HepG2 (cell line): ENCODE results near the gene CHCHD3. TPM values are rescaled to one million over a fixed set of nuclear protein-coding genes. Genes with fewer than 3 reads are reported as not detected.

ENCODE experiments used
- ATF7 ChIP-seq, 2 experiments: fragments of 450-650 bp in 1 of 2; sonication (generic) in 1 of 2; formaldehyde crosslinking in 1 of 2; IDR thresholded peaks; 2 replicates each; pipeline versions ENCODE4 v1.4.0 to v1.6.1; 2016 to 2020; ENCODE audit warnings: antibody characterized with exemption in 1 of 2, mild to moderate bottlenecking in 1 of 2, missing genetic modification reagents in 1 of 2
- CBX1 ChIP-seq: IDR thresholded peaks from one replicate; pipeline ENCODE4 v1.6.1; 2016; ENCODE audit warnings: antibody characterized with exemption, low read depth
- FOXK2 ChIP-seq: fragments of 450-650 bp; IDR thresholded peaks from 2 replicates; pipeline ENCODE4 v1.6.1; 2016
- JDP2 ChIP-seq: sonication (generic); formaldehyde crosslinking; IDR thresholded peaks from 2 replicates; pipeline ENCODE4 v1.8.1; 2022; ENCODE audit warnings: missing genetic modification reagents, borderline replicate concordance
- LCORL ChIP-seq, 2 experiments: fragments of 450-650 bp in 1 of 2; sonication (generic) in 1 of 2; formaldehyde crosslinking in 1 of 2; IDR thresholded peaks; 2 replicates each; pipeline versions ENCODE4 v1.5.0 to v1.6.1; 2017 to 2020; ENCODE audit warnings: antibody characterized with exemption in 1 of 2, missing genetic modification reagents in 1 of 2
- PAX8 ChIP-seq: sonication (generic); formaldehyde crosslinking; IDR thresholded peaks from 2 replicates; pipeline ENCODE4 v1.8.0; 2022; ENCODE audit warnings: mild to moderate bottlenecking, missing genetic modification reagents, borderline replicate concordance
- RBM39 ChIP-seq: fragments of 200-400 bp; formaldehyde crosslinking; IDR thresholded peaks from one replicate; pipeline ENCODE4 v1.6.1; 2018; ENCODE audit warnings: antibody characterized with exemption, mild to moderate bottlenecking, low read depth, low read length; ENCODE audit not compliant: poor library complexity, severe bottlenecking
- TARDBP ChIP-seq: sonication (generic); formaldehyde crosslinking; IDR thresholded peaks from 2 replicates; pipeline ENCODE4 v1.8.0; 2022; ENCODE audit warnings: mild to moderate bottlenecking, missing genetic modification reagents
- TCF7 ChIP-seq: sonication (generic); IDR thresholded peaks from 2 replicates; pipeline ENCODE4 v1.6.1; 2016; ENCODE audit warnings: antibody characterized with exemption, low read depth
- THYN1 ChIP-seq: sonication (generic); formaldehyde crosslinking; IDR thresholded peaks from 2 replicates; pipeline ENCODE4 v1.8.1; 2023; ENCODE audit warnings: low read depth, mild to moderate bottlenecking, moderate library complexity, missing genetic modification reagents, borderline replicate concordance
- ZNF30 ChIP-seq: sonication (generic); formaldehyde crosslinking; IDR thresholded peaks from 2 replicates; pipeline ENCODE4 v1.5.0; 2020; ENCODE audit warnings: mild to moderate bottlenecking, missing genetic modification reagents
- ZNF431 ChIP-seq: sonication (generic); formaldehyde crosslinking; IDR thresholded peaks from 2 replicates; pipeline ENCODE4 v1.9.0; 2022; ENCODE audit warnings: missing genetic modification reagents, low read depth, mild to moderate bottlenecking, borderline replicate concordance
- ZNF468 ChIP-seq: sonication (generic); formaldehyde crosslinking; IDR thresholded peaks from 2 replicates; pipeline ENCODE4 v1.8.0; 2022; ENCODE audit warnings: mild to moderate bottlenecking, moderate library complexity, missing genetic modification reagents
- ZNF547 ChIP-seq: sonication (generic); formaldehyde crosslinking; IDR thresholded peaks from 2 replicates; pipeline ENCODE4 v1.5.1; 2020; ENCODE audit warnings: mild to moderate bottlenecking, missing genetic modification reagents
- ZNF570 ChIP-seq: sonication (generic); formaldehyde crosslinking; IDR thresholded peaks from 2 replicates; pipeline ENCODE4 v1.4.0; 2020; ENCODE audit warnings: mild to moderate bottlenecking, missing genetic modification reagents, borderline replicate concordance
- ZNF674 ChIP-seq: sonication (generic); formaldehyde crosslinking; IDR thresholded peaks from 2 replicates; pipeline ENCODE4 v1.5.0; 2020; ENCODE audit warnings: low read depth, mild to moderate bottlenecking, missing genetic modification reagents
- ZSCAN25 ChIP-seq: sonication (generic); formaldehyde crosslinking; IDR thresholded peaks from 2 replicates; pipeline ENCODE4 v1.8.0; 2022; ENCODE audit warnings: mild to moderate bottlenecking, missing genetic modification reagents
- ZSCAN30 ChIP-seq: sonication (generic); formaldehyde crosslinking; IDR thresholded peaks from 2 replicates; pipeline ENCODE4 v1.5.0; 2020; ENCODE audit warnings: mild to moderate bottlenecking, missing genetic modification reagents
- polyA plus RNA-seq, 8 experiments: library from polyadenylated mRNA; depleted of rRNA in 3 of 8; stranded (reverse) in 7 of 8; unstranded in 1 of 8; fragments of >200 nt; fragmentation: Illumina TruSeq in 4 of 8; extraction: Trizol in 4 of 8; gene quantifications; 2 replicates each; pipeline versions ENCODE4 v1.2.1 to v1.2.3, GENCODE V29; 2011 to 2016; ENCODE audit warnings: low read depth in 4 of 8, missing spikeins in 1 of 8, mixed read lengths in 1 of 8; ENCODE audit not compliant: insufficient read depth in 1 of 8
- total RNA-seq, 5 experiments: library from RNA; depleted of rRNA; stranded (reverse); fragments of >200 nt; fragmentation: Illumina TruSeq; extraction: Trizol; gene quantifications; 2 replicates each; pipeline ENCODE4 v1.2.3, GENCODE V29; 2016; ENCODE audit warnings: low read depth in 1 of 5
- TF ChIP-seq, protein P1 (sequence below): sonication (generic); formaldehyde crosslinking; IDR thresholded peaks from 2 replicates; pipeline ENCODE4 v1.8.1; 2022; ENCODE audit warnings: low read depth, mild to moderate bottlenecking, missing genetic modification reagents
- TF ChIP-seq, protein P2 (sequence below): sonication (generic); formaldehyde crosslinking; IDR thresholded peaks from 2 replicates; pipeline ENCODE4 v1.5.0; 2020; ENCODE audit warnings: mild to moderate bottlenecking, missing genetic modification reagents
- TF ChIP-seq, protein P3 (sequence below): IDR thresholded peaks from 2 replicates; pipeline ENCODE4 v1.6.1; 2018; ENCODE audit warnings: missing genetic modification reagents
- TF ChIP-seq, protein P4 (sequence below): sonication (generic); formaldehyde crosslinking; conservative IDR thresholded peaks from 2 replicates; pipeline ENCODE4 v1.5.0; 2020; ENCODE audit warnings: missing genetic modification reagents

Gene CHCHD3
- total and polyA plus RNA-seq, 2 of the 13 experiments (the other 11 are each of a cell fraction or from before 2014, with no cell fraction given): 32.7 to 86.8 TPM

DNA sequence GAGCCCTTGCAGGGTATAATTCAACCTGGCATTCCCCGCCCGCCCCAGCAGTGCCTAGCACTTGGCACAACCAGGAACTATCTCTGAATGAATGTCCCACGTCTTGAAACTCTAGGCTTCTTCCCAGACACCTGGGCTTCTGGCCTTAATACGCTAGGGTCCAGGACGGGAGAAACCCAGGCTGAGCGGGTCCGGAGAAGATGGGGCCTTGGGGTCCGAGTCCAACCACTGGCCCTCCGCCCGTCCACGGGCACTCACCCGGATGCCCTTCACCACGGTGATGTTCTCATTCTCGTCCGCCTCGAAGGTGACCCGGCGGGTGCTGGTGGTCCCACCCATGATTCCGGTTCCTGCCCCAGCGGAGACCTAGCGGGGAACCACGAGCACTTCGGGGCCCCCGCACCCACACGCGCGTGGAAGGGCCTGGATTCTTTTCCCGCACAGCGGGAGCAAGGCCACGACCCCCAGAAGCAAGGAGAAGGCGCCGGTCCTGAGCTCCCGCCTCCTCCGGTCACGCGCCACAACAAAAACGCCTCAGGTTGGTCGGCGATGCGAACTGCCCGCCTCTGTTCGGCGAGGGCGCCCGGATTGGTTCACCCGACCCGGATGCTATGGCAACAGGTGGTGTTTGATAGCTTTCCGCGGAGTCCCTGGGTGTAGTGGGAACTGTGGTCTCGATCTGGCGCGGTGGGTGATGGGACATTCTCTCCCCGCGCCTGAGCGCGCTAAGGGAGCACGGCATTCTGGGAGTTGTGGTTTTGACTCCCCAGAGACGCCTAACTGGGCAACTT, at the start of gene CHCHD3 (continued):
- TF ChIP-seq ZNF468 (CRISPR knock-in tag): no peak
- no peak for TF ChIP-seq PAX8 (CRISPR knock-in tag)
- 0 out of 2 replicates have a peak, but pooled peaks have one; percentile 26 for TF ChIP-seq ZNF547 (CRISPR knock-in tag)
- TF ChIP-seq TCF7: no peak
- peak; percentile 40; the same call in 1 of the 2 replicates for TF ChIP-seq ZSCAN30
- TF ChIP-seq, protein P1, sequence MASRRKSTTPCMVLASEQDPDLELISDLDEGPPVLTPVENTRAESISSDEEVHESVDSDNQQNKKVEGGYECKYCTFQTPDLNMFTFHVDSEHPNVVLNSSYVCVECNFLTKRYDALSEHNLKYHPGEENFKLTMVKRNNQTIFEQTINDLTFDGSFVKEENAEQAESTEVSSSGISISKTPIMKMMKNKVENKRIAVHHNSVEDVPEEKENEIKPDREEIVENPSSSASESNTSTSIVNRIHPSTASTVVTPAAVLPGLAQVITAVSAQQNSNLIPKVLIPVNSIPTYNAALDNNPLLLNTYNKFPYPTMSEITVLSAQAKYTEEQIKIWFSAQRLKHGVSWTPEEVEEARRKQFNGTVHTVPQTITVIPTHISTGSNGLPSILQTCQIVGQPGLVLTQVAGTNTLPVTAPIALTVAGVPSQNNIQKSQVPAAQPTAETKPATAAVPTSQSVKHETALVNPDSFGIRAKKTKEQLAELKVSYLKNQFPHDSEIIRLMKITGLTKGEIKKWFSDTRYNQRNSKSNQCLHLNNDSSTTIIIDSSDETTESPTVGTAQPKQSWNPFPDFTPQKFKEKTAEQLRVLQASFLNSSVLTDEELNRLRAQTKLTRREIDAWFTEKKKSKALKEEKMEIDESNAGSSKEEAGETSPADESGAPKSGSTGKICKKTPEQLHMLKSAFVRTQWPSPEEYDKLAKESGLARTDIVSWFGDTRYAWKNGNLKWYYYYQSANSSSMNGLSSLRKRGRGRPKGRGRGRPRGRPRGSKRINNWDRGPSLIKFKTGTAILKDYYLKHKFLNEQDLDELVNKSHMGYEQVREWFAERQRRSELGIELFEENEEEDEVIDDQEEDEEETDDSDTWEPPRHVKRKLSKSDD (CRISPR knock-in tag): peak; percentile 22; the same call in 1 of the 2 replicates
- TF ChIP-seq ZNF674 (CRISPR knock-in tag): no peak
- no peak for TF ChIP-seq CBX1
- TF ChIP-seq ZNF431 (CRISPR knock-in tag): no peak
- TF ChIP-seq, protein P2, sequence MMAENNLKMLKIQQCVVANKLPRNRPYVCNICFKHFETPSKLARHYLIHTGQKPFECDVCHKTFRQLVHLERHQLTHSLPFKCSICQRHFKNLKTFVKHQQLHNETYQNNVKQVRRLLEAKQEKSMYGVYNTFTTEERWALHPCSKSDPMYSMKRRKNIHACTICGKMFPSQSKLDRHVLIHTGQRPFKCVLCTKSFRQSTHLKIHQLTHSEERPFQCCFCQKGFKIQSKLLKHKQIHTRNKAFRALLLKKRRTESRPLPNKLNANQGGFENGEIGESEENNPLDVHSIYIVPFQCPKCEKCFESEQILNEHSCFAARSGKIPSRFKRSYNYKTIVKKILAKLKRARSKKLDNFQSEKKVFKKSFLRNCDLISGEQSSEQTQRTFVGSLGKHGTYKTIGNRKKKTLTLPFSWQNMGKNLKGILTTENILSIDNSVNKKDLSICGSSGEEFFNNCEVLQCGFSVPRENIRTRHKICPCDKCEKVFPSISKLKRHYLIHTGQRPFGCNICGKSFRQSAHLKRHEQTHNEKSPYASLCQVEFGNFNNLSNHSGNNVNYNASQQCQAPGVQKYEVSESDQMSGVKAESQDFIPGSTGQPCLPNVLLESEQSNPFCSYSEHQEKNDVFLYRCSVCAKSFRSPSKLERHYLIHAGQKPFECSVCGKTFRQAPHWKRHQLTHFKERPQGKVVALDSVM (CRISPR knock-in tag): no peak
- TF ChIP-seq, protein P3, sequence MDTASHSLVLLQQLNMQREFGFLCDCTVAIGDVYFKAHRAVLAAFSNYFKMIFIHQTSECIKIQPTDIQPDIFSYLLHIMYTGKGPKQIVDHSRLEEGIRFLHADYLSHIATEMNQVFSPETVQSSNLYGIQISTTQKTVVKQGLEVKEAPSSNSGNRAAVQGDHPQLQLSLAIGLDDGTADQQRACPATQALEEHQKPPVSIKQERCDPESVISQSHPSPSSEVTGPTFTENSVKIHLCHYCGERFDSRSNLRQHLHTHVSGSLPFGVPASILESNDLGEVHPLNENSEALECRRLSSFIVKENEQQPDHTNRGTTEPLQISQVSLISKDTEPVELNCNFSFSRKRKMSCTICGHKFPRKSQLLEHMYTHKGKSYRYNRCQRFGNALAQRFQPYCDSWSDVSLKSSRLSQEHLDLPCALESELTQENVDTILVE (CRISPR knock-in tag): no peak
- TF ChIP-seq, protein P4, sequence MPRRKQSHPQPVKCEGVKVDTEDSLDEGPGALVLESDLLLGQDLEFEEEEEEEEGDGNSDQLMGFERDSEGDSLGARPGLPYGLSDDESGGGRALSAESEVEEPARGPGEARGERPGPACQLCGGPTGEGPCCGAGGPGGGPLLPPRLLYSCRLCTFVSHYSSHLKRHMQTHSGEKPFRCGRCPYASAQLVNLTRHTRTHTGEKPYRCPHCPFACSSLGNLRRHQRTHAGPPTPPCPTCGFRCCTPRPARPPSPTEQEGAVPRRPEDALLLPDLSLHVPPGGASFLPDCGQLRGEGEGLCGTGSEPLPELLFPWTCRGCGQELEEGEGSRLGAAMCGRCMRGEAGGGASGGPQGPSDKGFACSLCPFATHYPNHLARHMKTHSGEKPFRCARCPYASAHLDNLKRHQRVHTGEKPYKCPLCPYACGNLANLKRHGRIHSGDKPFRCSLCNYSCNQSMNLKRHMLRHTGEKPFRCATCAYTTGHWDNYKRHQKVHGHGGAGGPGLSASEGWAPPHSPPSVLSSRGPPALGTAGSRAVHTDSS: no peak
- no peak for TF ChIP-seq JDP2 (CRISPR knock-in tag)
- peak; percentile 56 for TF ChIP-seq RBM39
- TF ChIP-seq ZSCAN25: no peak
- TF ChIP-seq ZNF30 (CRISPR knock-in tag): no peak
- no peak for TF ChIP-seq ZNF570
- TF ChIP-seq TARDBP (CRISPR knock-in tag): no peak; the same call in 1 of the 2 replicates
- no peak for TF ChIP-seq THYN1 (CRISPR knock-in tag)
- no peak for TF ChIP-seq LCORL (IDR thresholded peaks at IDR 0.05)
- no peak; the same call in 1 of the 2 replicates for TF ChIP-seq LCORL (CRISPR knock-in tag; IDR thresholded peaks at IDR 0.05)
- no peak for TF ChIP-seq ATF7 (IDR thresholded peaks at IDR 0.05)
- no peak for TF ChIP-seq ATF7 (CRISPR knock-in tag; IDR thresholded peaks at IDR 0.05)
- TF ChIP-seq FOXK2: no peak
